Stimulated activated CD8-positive, alpha-beta memory T cell treated with anti-CD3 and anti-CD28 coated beads, Interleukin-4, amount 100 ng/mL, for 48 hours (primary cell): ENCODE data around the gene SLC7A5.
"Not testable (repeated sequence)": the region's sequence is repeated elsewhere in the genome, so short reads cannot be mapped to it uniquely, and the experiment has no call there.

Source experiments
- DNase-seq: peaks from one replicate; pipeline ENCODE4 v3.0.0-alpha.2; 2020

Gene SLC7A5

DNA sequence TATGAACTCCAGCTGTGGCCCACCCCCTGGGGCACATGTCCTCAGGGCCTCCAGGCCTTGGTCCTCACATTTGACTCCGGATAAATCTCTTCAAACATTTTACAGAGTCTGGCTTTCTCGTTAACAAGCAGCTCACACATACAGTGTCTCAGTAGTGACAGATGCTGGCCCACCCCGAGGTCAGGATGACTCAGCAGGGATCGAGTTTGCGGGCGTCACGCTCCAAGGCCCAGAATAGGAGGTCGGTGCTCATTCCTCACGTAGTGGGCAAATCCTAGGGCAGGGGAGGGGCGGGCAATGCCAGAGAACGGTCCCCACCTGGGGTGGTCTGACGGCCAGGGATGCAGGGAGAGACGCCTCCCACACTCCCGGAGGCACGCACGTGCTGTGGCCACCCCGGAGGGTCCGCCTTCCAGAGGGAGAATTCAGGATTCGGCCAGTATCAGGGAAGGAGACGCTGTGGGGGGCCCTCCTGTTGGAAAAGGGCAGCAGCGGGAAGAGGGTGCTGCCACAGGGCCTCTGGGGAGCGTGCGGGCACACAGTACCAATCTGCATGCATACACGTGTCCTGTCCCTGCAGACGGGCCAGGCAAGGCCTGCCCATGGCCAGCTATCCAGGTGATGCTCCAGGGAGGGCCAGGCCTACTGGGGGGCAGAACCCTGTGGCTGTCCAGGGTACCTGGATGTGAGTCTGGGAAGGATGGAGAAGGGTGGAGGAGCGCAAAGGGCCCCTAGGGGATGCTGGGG is 8.6 kb downstream of the SLC7A5 start:
- no peak for DNase-seq

GRCh38 chr16:87858151-87858993 is 10.9 kb downstream of the SLC7A5 start:
- not testable (repeated sequence) for DNase-seq

DNA sequence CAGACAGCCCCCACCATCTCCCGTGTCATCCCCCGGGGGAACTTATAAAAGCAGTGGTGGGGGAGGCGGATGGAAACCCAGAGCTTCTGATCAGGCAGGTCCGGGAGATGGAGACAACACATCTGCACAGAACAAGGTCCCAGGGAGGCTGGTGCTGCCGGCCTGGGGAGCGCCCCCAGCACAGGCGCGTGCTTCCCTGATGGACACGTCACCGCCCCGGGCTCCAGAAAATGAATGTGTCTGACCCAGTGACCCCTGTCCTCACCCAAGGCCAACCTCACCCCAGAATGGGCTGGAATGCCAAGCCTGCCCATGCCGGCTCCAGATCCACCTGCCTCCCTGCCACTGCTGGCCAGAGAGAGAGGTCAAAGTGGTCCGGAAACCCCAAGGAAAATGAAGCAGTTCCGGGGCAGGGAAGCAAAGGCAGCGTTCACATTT is 12.5 kb downstream of the SLC7A5 start:
- no peak for DNase-seq

GRCh38 chr16:87855852-87856715 is 13.2 kb downstream of the SLC7A5 start:
- peak; percentile 52 for DNase-seq

DNA sequence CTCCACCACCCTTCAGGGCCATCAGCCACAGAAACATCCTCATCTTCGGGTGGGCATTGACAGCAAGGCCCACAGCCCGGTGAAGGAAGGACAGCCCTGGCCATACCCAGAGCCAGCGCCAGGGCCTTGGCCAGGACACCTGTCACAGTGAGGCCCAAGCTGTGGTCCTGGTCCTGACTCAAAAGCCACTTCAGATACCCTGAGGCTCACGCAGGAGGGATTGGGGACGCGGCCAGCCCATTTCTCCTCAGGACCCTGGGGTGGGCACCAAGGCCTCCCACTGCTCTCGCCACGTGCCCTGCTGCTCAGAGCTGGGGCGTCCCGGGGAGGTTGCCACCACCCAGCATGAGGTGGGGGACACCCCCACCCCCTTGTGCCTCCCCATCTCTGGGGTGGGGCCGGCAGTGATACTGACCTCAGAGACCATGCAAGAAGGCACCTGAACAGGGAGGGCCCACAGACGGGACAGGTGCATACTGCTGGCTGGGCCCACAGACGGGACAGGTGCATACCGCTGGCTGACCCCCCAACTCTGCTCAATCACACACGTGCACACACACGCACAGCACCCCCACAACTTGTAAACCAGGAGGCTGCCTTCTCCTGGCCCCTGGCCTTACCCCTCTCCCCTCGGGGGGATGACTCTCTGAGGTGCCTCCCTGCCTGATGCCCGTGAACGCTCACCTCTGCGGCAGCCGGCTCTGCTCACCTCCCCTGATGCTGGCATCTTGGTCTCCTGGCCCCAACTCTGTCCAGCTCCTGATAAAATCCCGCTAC is 14.2 kb downstream of the SLC7A5 start:
- no peak for DNase-seq

DNA sequence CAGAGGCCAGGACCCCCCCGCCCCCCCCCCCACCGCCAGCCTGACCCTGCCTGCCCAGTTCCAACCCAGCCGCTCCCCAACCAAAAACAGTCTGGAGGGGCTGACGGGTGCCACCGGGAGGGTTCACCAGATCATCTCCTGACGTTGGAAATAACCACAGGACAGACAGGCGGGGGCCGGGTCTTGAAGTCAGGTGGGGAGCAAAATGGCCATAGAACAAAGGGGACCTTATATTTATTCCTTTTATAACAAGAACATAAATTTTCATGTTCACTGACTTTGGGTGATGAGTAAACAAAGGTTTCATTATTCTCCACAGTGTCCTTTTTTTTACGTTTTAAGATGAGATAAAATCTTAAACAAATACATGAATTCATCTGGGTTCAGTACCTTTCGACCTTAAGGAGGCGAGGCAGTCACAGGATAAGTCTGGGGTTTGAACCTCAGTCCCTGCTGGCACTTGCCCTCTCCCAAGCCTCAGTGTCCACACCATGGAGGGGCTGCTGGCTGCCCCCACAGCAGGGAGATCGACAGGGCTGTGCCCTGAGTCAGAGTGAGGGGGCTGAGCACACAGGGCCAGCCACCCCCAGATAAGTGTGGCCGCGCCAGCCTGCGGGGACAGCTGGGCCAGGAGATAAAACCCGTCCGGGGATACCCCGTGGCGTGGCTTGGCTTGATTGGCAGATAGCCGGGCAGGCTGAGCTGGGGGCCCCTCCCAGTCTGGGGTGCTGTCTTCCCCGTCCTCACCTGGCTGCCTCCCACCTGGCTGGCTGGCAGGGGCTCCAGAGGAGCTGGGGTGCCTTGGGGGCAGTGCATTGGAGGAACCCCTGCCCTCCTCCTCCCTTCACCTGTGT is 15.0 kb downstream of the SLC7A5 start:
- DNase-seq: peak; percentile 61

- peak; percentile 94 for DNase-seq
Measured at GRCh38 chr16:87853411-87854052, 15.8 kb downstream of the SLC7A5 start.

GRCh38 chr16:87851601-87852000 is 17.7 kb downstream of the SLC7A5 start:
- no peak for DNase-seq

DNA sequence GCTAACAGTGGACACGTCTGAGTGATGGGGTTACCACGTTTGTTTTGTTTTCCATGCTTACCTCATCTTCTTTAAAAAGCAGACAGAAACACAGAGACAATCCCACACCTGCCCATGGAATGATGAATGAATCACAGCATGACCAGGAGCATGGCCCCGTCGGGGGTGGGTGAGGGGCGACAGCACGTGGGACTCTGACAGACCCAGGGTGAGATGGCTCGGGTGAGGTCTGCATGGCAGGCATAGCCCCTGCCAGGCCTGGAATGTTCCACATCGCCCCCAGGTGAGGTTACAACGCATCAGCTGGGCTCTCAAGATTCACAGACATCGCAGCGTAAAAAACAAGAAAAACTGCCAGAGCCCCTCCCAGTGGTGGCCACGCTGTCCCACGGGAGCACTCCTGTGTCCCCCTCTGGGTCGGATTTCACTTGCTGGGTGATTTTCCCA is 18.1 kb downstream of the SLC7A5 start:
- DNase-seq: no peak

DNA sequence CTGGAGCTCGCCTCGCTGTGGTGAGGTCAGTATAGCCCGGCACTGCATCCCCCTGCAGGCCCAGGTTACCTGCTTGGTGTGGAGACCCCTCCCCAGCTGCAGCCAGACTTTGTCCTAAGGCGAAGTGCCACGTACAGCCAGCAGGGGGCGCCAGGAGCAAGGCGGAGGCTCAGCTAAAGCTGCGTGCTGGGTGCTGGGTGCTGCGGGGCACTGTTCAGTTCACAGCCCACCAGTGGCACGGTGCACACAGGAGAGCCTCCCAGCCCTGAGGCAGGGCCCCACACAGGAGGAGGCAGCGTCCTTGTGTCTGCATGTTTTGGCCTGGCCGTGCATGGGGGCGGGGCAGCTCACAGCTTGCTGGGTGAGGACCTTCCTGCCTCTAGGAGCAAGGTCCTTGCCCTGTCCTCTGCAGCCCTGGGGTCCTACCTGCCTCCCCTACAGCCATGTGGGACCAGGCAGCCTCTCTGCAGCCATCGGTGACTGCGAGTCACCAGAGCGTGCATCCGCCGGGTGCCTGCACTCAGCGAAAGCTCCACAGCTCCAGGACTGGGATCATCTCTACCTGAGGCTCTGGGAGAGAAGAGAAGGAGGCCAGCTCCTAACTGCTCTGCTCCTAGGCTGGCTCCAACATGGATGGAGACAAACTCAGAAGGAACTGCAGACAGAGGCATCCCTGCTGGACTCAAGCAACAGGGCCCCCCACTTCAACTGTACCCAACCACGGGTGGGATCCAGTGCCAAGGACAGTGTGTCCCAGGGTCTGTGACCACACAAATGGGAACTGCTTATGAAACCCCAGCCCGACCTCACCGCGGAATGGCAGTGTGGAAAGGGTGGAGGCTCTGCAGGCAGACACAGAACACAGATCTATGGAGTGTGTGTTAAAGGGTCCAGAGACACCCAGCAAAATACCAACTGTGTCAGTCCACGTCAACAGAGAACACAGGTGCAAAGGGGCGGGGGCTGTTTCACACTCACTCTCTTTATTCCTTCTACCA is 19.0 kb downstream of the SLC7A5 start:
- DNase-seq: peak; percentile 86

- no peak for DNase-seq
Measured at GRCh38 chr16:87849419-87850008, 19.8 kb downstream of the SLC7A5 start.

DNA sequence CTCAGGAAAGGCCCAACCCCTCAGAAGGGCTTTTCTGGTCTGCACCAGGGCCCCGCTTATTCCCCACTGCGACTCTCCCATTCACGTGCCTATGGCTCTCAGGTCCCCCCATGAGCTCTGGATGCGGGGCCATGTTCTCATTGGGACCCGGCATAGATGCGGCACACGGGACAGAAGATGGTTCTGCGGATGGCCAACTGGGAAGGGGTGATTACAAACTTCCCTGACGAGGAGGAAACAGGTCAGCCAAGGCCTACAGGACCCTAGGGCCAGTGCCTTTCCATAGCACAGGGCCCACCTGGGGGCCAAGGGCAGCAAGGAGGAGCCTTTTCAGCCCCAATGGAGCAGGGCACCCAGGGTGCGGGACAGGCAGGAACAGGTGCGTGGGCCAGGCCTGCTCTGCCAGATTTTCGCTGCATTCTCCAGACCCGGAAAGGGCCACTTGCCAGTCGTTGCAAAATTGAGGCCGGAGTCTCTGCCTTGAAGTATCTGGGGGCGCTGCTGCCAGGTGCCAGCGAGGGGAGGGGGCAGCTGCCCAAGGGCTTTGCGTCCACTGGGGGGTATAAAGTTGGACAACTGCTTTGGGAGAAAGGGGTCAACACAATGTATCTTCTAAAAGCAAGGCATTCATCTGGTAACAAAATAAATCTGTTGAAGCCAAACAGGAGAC is 20.5 kb downstream of the SLC7A5 start:
- DNase-seq: no peak

DNA sequence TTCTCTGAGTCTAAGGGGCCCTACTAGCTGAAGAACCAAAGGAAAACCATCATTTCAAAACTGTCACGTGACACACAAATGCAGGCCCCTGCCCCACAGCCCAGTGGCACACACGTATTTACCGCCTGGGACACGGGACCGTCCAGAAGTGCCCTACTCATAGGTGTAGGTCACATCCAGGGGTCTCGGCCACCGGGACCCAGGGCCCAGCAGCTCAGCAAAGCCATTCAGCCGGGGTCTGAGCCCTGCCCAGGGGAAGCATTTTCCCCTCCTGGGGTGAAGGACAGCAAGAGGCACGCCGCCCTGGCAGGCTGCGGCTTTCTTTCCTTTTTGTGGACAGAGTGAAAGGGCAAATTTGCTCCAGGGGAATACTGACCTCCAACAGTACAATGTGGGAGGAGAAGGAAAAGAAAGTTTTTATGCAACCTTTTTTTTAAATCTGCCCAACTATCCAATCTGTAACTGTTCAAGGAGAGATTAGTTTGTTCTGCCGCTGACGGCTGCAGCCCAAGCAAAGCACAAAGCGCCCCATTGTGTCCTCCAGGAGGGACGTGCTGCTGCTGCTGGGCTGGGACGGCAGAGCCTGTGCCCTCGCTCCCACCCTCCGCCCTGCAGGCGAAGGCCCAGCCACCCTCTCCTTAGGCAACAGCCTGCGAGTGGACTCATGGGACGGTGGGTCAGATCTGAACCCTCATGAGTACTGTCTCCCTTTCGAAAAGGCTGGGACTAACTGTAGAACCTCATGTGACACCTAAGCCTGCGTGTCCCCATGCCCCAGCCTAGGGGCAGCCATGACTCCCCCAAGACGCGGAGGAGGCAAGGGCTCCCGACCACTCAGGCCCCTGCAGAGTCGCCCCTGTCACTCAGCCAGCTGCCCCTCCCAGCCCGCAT is 21.3 kb downstream of the SLC7A5 start:
- DNase-seq: no peak

GRCh38 chr16:87847467-87847784 is 21.9 kb downstream of the SLC7A5 start:
- DNase-seq: no peak

GRCh38 chr16:87846705-87847466 is 22.4 kb downstream of the SLC7A5 start:
- DNase-seq: no peak

GRCh38 chr16:87845807-87846619 is 23.3 kb downstream of the SLC7A5 start:
- no peak for DNase-seq
